Activated T-cell treated with anti-CD3 and anti-CD28 coated beads, Interleukin-2, amount 50 U/mL, for 72 hours (primary cell): ENCODE results near the gene SLC1A5. TPM values are rescaled to one million over a fixed set of nuclear protein-coding genes. Genes with fewer than 3 reads are reported as not detected.
"Not testable (repeated sequence)": the region's sequence is repeated elsewhere in the genome, so short reads cannot be mapped to it uniquely, and the experiment has no call there.

Source experiments
- ATAC-seq, 2 donors: fragments of 150-1000 bp; cut with Tn5 transposase; replicated peaks in 1 of 2; 2 replicates each; pipeline ENCODE4 v1.10.0; 2021; ENCODE audit warnings: moderate library complexity in 2 of 2, mild to moderate bottlenecking in 1 of 2
- DNase-seq, 2 donors: peaks; one replicate each; pipeline ENCODE4 v3.0.0; 2021 to 2022; ENCODE audit warnings: mixed read lengths in 1 of 2
- H3K27ac Mint-ChIP-seq: one replicate; pipeline ENCODE4 v1.8.0; 2022; ENCODE audit warnings: mild to moderate bottlenecking, moderate library complexity, mixed read lengths
- H3K27me3 Mint-ChIP-seq: one replicate; pipeline ENCODE4 v1.8.0; 2022; ENCODE audit warnings: low read depth, mixed read lengths
- H3K36me3 Mint-ChIP-seq, 2 donors: one replicate each; pipeline ENCODE4 v1.8.0; 2022; ENCODE audit warnings: mixed read lengths in 2 of 2, mild to moderate bottlenecking in 1 of 2; ENCODE audit not compliant: insufficient read depth in 2 of 2
- H3K4me1 Mint-ChIP-seq: one replicate; pipeline ENCODE4 v1.8.0; 2022; ENCODE audit warnings: low read depth, mixed read lengths
- H3K4me3 Mint-ChIP-seq, 2 donors: one replicate each; pipeline ENCODE4 v1.8.0; 2022; ENCODE audit warnings: mild to moderate bottlenecking in 2 of 2, mixed read lengths in 2 of 2, moderate library complexity in 2 of 2
- H3K9me3 Mint-ChIP-seq, 2 donors: one replicate each; pipeline ENCODE4 v1.8.0; 2022; ENCODE audit warnings: mixed read lengths in 2 of 2
- total RNA-seq, 2 donors: library from RNA; stranded (reverse); gene quantifications; one replicate each; pipeline ENCODE4 v1.2.3, GENCODE V29; 2022

Gene SLC1A5
- 100 to 1,000 TPM; 364 to 374 TPM for total RNA-seq

DNA sequence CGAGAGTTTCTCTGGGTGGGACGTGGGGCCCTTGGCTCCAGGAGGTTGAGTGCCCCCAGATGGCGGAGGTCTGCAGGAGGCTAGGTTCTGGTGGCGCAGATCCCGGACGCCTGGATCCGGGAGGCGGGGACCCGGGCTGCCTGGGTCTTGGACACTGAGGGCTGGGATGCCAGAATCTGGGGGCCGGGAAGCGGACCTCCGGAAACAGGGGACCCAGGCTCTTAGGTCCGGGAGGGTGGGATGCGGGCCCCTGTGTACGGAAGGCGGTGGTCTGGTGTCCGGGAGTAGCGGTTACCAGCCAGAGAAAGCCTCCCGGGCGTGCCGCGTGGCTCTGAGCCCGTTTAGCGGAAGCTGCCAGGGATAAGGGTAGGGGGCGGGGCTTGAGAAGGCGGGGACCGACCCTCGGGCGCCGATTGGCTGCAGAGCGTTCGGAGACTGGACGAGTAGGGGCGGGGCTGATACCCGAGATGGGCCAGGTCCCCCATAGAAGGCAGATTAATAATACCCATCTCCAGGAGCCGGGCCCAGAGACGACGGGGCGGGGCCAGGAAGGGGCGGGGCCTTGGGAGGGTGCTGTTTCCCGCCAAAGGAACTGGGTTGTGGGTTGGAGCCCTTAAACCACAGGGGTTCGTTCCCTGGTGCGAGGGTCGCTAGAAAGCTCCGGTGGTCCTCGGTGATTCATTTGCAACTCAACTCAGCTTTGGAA, at the start of gene SLC1A5:
TSS of gene SLC1A5 (minus strand) at position 333 of the 706 bp plus-strand sequence. CDS start 629 bp downstream, outside the sequence.
- ATAC-seq (peak; percentile 68 to 70), DNase-seq (peak; percentile 99)
- Mint-ChIP-seq H3K36me3 (peaks cover 33 to 39% of the 10 kb centered on the region in 2 donors), H3K4me3 (peak within 1 kb of the TSS; percentile 87 to 99), H3K4me1 (peaks cover 46% of the 10 kb centered on the region), H3K27ac (peak within 1 kb of the TSS; percentile 91), H3K9me3 (no peaks in the 10 kb centered on the region), H3K27me3 (no peaks in the 10 kb centered on the region)

DNA sequence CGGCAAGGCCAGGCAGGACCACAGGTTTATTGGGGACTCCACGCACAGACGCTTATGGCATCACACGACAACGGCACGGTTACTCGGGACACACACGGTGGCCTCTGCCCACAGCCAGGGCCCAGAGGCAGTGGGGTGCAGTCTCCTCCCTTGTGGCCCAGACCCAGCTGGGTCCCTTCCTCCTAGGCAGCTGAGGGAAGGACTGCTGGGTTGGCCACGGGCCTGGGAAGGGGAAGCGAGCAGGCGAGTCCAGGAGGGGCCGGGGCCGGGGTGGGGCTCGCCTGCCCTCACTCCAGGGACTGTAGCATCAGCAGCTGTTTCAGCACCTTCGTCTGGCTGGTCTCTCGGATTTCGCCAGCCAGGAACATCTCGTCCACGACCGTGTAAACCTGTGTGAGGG, 49.8 kb upstream of the SLC1A5 start:
- ATAC-seq, result no peak
- no peaks in the 10 kb centered on the region for H3K4me1 Mint-ChIP-seq
- no peak overlapping the region for H3K27ac Mint-ChIP-seq

DNA sequence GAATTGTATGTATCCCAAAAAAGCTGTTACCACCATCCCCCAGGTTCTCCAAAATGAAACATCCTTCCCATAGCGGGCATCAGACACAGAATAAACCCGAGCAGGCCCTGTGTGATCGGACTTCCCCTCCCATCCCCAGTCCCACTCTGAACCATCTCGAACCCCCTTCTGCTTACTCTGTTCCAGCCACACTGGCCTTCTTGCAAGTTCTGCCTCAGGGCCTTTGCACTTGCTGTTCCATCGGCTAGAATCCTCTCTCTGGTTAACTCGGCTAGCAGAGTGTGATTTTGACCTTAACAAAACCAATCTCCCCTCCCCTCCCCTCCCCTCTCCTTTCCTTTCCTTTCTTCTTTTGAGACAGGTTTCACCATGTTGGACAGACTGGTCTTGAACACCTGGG, 46.6 kb upstream of the SLC1A5 start:
- Mint-ChIP-seq H3K36me3 (peaks cover 2 to 4% of the 10 kb centered on the region in 2 donors), H3K9me3 (no peaks in the 10 kb centered on the region), H3K4me1 (no peaks in the 10 kb centered on the region), H3K4me3 (no peak overlapping the region), H3K27me3 (no peaks in the 10 kb centered on the region), H3K27ac (no peak overlapping the region)
- no peak for ATAC-seq
- no peak for DNase-seq

More for the DNA sequence above, 49.8 kb upstream of the SLC1A5 start:
- Mint-ChIP-seq H3K4me3 (no peak overlapping the region), H3K27me3 (no peaks in the 10 kb centered on the region), H3K36me3 (peaks cover 2 to 4% of the 10 kb centered on the region in 2 donors), H3K9me3 (no peaks in the 10 kb centered on the region)
- no peak for DNase-seq

DNA sequence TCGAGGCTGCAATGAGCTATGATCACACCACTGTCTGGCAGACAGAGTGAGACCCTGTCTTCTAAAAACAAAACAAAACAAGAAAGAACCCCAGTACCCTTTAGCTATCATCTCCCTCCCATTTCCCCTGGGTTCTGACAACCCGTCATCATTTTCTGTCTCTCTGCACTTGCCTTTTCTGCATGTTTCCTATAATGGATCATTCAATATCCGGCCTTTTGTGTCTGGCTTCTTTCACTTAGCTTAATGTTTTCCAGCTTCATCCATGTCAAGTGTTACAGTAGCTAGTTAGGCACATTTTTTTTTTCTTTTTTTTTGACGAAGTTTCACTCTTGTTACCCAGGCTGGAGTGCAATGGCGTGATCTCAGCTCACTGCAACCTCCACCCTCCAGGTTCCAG, 45.7 kb upstream of the SLC1A5 start:
- H3K4me3 Mint-ChIP-seq, result no peak overlapping the region
- ATAC-seq (no peak), DNase-seq (no peak)
- no peaks in the 10 kb centered on the region for H3K27me3 Mint-ChIP-seq
- peaks cover 2 to 4% of the 10 kb centered on the region in 2 donors for H3K36me3 Mint-ChIP-seq
- H3K9me3 Mint-ChIP-seq, result no peaks in the 10 kb centered on the region
- H3K27ac Mint-ChIP-seq, result no peak overlapping the region
- H3K4me1 Mint-ChIP-seq, result peaks cover 3% of the 10 kb centered on the region

DNA sequence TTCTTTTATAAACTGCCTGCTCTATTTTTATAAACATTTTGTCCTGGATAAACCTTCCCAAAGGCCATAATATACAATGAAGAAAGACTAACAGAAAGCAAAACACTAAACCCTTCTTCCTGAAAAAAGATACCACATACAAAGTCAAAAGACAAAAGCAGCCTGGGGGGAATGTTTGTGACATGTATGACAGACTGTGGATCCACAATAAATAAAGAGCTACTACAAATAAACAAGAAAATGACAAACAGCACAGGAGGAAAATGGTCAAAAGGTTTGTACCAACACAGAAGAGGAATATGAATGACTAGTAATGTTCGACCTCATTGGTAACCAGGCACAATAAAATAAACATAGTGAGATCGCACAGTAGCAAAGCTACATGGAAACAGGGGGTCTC, 42.5 kb upstream of the SLC1A5 start:
- Mint-ChIP-seq H3K9me3 (no peaks in the 10 kb centered on the region), H3K4me3 (no peak overlapping the region), H3K4me1 (peaks cover 9% of the 10 kb centered on the region), H3K27me3 (no peaks in the 10 kb centered on the region), H3K27ac (no peak overlapping the region), H3K36me3 (peaks cover 0 to 2% of the 10 kb centered on the region in 2 donors)
- DNase-seq, result no peak
- no peak for ATAC-seq

DNA sequence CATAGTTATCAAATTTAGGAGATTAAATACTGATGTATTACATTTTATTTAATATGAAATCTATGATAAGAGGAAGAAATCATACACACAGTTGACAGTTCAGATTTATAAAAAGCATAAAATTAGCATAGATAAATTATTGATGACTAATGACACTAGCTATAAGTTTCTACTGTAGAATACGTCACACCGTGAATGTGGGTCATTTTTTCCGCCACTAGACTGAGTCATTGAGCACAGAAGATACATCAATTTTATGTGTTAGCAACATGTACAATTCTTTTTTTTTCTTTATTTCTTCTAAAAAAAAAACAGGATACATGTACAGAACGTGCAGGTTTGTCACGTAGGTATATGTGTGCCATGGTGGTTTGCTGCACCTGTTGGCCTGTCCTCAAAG, 40.1 kb upstream of the SLC1A5 start:
- no peaks in the 10 kb centered on the region for H3K36me3 Mint-ChIP-seq
- DNase-seq (peak; percentile 49 to 63), ATAC-seq (peak; percentile 73 to 81)
- no peaks in the 10 kb centered on the region for H3K27me3 Mint-ChIP-seq
- no peak overlapping the region for H3K27ac Mint-ChIP-seq
- no peak overlapping the region for H3K4me3 Mint-ChIP-seq
- H3K4me1 Mint-ChIP-seq, result peaks cover 21% of the 10 kb centered on the region
- no peaks in the 10 kb centered on the region for H3K9me3 Mint-ChIP-seq

DNA sequence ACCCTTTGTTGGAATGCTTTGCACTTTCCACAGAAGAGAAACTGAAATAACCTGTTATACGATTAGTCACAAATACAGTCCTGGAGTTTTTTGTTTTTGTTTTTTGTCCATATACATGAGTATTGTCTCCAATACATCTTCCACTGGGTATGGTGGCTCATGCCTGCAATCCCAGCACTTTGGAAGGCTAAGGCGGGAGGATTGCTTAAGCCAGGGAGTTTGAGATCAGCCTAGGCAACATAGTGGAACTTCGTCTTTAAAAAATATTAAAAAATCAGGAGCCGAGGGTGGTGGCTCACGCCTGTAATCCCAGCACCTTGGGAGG, 37.3 kb upstream of the SLC1A5 start:
- Mint-ChIP-seq H3K4me1 (peaks cover 38% of the 10 kb centered on the region), H3K9me3 (no peaks in the 10 kb centered on the region), H3K27ac (peak overlapping the region; percentile 70), H3K27me3 (no peaks in the 10 kb centered on the region), H3K4me3 (no peak overlapping the region), H3K36me3 (no peaks in the 10 kb centered on the region)
- DNase-seq (no peak), ATAC-seq (no peak)

DNA sequence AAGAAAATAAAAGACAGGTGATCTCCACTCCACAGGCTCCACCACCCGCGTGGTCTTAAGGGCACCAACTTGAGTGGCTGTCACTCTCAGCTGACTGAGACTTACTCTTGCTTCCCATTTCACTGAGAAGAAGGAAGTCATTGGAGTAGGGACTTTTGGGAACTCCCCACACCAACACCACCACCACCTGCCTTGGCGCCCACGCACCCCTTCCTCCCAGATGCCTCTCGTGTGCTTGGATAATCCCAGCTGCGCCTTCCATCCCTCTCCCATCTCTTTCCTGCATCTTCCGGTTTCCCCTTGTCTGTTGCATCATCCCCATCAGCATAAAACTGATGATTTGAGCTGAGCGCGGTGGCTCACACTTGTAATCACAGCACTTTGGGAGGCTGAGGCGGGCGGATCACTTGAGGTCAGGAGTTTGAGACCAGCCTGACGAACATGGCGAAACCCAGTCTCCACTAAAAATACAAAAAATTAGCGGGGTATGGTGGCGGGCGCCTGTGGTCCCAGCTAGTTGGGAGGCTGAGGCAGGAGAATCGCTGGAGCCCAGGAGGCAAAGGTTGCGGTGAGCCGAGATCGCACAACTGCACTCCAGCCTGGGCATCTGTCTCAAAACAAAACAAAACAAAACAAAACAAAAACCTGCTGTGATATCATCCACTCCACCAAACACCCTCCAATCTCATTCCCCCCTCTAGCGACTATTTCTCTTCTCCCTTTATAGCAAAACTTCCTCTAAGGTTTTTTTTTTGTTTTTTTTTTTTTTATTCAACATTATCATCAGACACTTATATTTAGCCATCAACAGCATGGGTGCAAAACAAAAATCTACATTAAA, 36.7 kb upstream of the SLC1A5 start:
- ATAC-seq (no peak), DNase-seq (no peak)
- Mint-ChIP-seq H3K9me3 (no peaks in the 10 kb centered on the region), H3K4me1 (peaks cover 44% of the 10 kb centered on the region), H3K27ac (peak overlapping the region; percentile 70), H3K4me3 (peak overlapping the region in 1 of 2 donors; percentile 14), H3K36me3 (no peaks in the 10 kb centered on the region), H3K27me3 (no peaks in the 10 kb centered on the region)

DNA sequence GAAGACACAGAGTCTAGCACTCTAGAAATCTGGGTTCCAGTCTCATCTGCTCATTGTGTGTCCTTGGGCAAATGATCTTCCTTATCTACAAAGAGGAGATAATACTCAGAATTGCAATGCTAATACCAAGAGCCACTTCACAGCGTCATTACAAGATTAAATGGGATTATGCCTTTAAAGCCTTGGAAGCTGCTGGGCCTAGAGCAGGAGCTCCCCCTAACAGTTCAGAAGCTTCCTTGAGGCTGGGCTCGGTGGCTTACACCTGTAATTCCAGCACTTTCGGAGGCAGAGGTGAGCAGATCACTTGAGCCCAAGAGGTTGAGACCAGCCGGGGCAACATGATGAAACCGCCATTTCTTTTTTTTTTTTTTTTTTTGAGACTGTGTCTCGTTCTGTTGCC, 34.7 kb upstream of the SLC1A5 start:
- Mint-ChIP-seq H3K36me3 (no peaks in the 10 kb centered on the region), H3K27ac (no peak overlapping the region), H3K4me3 (no peak overlapping the region), H3K27me3 (no peaks in the 10 kb centered on the region), H3K9me3 (no peaks in the 10 kb centered on the region), H3K4me1 (peaks cover 46% of the 10 kb centered on the region)
- no peak for ATAC-seq
- DNase-seq, result no peak

DNA sequence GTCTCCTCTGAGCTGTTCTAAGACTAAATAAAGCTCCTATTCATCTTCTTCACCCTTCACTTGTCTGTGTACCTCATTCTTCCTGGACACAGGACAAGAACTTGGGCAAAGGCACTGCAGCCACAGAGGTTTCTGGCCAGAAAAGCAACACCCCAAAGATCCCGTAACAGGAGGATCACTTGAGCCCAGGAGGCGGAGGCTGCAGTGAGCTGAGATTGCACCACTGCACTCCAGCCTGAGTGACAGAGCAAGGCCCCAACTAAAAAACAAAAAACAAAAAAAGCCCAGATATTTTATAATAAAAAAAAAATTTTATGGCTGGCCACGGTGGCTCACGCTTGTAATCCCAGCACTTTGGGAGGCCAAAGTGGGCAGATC, 34.0 kb upstream of the SLC1A5 start:
- H3K9me3 Mint-ChIP-seq, ATAC-seq, H3K36me3 Mint-ChIP-seq, DNase-seq, H3K27me3 Mint-ChIP-seq: not testable (repeated sequence)
- Mint-ChIP-seq H3K4me1 (peaks cover 46% of the 10 kb centered on the region), H3K4me3 (peak overlapping the region; percentile 54 to 65), H3K27ac (peak overlapping the region; percentile 63)

DNA sequence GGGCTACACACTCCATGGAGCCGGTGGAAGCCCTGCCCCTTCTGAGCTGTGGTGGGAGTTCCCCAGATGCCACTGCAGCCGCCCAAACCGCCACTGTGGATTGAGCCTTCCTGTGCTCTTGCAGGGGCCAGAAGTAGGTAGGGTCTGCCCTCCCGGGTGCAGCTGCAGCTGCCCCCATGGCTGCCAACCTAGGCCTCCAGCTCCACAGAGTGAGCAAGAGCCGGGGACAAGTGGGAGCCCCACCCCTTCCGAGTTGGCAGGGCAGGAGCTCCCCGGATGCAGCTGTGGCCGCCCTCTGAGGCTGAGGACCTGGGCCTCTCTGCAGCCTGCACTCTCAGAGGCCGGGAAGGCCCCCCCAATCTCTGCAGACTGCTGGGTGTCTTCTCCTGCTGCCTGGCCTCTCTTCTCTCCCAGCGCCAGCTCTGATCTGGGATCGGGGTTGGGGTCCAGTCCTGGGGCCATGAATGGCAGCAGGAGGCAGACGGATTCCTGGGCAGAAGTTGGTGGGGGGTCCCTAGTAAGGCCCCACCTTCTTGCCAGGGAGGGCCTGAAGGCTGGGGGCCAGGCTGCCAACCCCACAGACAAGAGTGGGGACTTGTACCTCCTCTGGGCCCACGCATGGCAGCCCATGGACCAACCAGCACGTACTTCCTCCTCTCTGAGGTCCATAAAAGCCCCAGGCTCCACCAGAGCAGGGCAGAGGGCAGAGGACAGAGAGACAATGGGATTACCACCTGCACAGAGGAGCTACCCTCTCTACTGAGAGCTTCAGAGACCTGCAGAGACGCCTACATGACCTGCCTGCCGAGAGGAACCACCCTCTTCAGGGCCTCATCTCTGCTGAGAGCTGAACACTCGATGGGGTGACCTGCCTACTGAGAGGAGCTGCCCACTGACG, 33.4 kb upstream of the SLC1A5 start:
- ATAC-seq (peak; percentile 84 to 90), DNase-seq (peak; percentile 61 to 67)
- H3K27me3 Mint-ChIP-seq, result no peaks in the 10 kb centered on the region
- peak overlapping the region; percentile 63 for H3K27ac Mint-ChIP-seq
- H3K36me3 Mint-ChIP-seq, result no peaks in the 10 kb centered on the region
- peak overlapping the region; percentile 54 to 65 for H3K4me3 Mint-ChIP-seq
- peaks cover 46% of the 10 kb centered on the region for H3K4me1 Mint-ChIP-seq
- no peaks in the 10 kb centered on the region for H3K9me3 Mint-ChIP-seq

DNA sequence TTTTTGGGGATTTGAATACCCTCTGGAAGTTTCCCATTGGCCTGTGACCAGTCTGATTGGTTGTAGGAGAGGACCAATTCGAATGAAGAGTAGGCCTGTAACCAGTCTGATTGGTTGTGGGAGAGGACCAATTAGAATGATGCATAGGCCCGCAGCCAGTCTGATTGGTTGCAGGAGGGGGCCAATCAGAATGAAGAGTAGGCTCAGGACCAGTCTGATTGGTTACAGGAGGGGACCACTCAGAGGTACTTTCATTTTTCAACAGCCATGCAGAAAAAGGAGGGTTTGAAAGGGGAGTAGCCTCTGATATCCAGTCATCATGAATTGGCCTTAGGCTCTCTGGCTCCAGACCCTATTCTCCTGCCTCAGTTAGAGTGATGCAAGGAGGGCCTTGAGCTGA, 30.4 kb upstream of the SLC1A5 start:
- peak overlapping the region in 1 of 2 donors; percentile 24 for H3K4me3 Mint-ChIP-seq
- no peaks in the 10 kb centered on the region for H3K36me3 Mint-ChIP-seq
- DNase-seq (peak; percentile 10 to 18), ATAC-seq (no peak)
- H3K9me3 Mint-ChIP-seq, result no peaks in the 10 kb centered on the region
- H3K27ac Mint-ChIP-seq, result peak overlapping the region; percentile 12
- H3K27me3 Mint-ChIP-seq, result no peaks in the 10 kb centered on the region
- peaks cover 40% of the 10 kb centered on the region for H3K4me1 Mint-ChIP-seq
